ENCODE measurements around the gene CTDSP1. TPM values are rescaled to one million over a fixed set of nuclear protein-coding genes. Genes with fewer than 3 reads are reported as not detected.

CTDSP1 gene
- total RNA-seq, 1 donor from 2014 or later: 41.8 TPM

GRCh38 chr2:218438596-218438995 lies 38.9 kb downstream of the CTDSP1 start:
- Histone ChIP-seq H3K4me1 (ENCODE audit: insufficient read depth, low read length) (no peaks in the 10 kb centered on the region), H3K9ac (ENCODE audit: low read length) (no peak overlapping the region), H3K79me2 (ENCODE audit: insufficient read depth, low read length) (no peaks in the 10 kb centered on the region), H3K27ac (ENCODE audit: low read depth, low read length) (no peak overlapping the region), H3K9me3 (ENCODE audit: insufficient read depth, low read depth, low read length) (no peaks in the 10 kb centered on the region), H4K20me1 (ENCODE audit: insufficient read depth, low read length) (no peaks in the 10 kb centered on the region), H3K27me3 (ENCODE audit: insufficient read depth, low read length) (no peaks in the 10 kb centered on the region), H3K4me2 (ENCODE audit: low read length) (no peak overlapping the region), H3K4me3 (ENCODE audit: insufficient read depth, low read depth, low read length) (no peak overlapping the region), H2AFZ (ENCODE audit: low read depth, low read length) (no peak overlapping the region), H3K36me3 (ENCODE audit: insufficient read depth, low read length) (no peaks in the 10 kb centered on the region)
- Mint-ChIP-seq H3K27ac (ENCODE audit: unreplicated experiment) (no peak overlapping the region), H3K4me1 (ENCODE audit: low read depth, unreplicated experiment) (no peaks in the 10 kb centered on the region), H3K27me3 (ENCODE audit: low read depth, unreplicated experiment) (peaks cover 7% of the 10 kb centered on the region), H3K9me3 (ENCODE audit: unreplicated experiment) (no peaks in the 10 kb centered on the region), H3K4me3 (ENCODE audit: unreplicated experiment) (no peak overlapping the region), H3K36me3 (ENCODE audit: low read depth, unreplicated experiment) (no peaks in the 10 kb centered on the region)
- TF ChIP-seq EZH2 (IDR thresholded peaks at IDR 0.05; ENCODE audit: insufficient read depth, low read length): no peak
- TF ChIP-seq CTCF (IDR thresholded peaks at IDR 0.05; ENCODE audit: insufficient read depth, low read depth, low read length): no peak
- no peak for DNase-seq (ENCODE audit: low read depth)
- no peak for FAIRE-seq

GRCh38 chr2:218444692-218445357 lies 45.2 kb downstream of the CTDSP1 start:
- FAIRE-seq (no peak), DNase-seq (ENCODE audit: low read depth) (no peak)
- no peaks in the 10 kb centered on the region for H3K36me3 ChIP-seq (ENCODE audit: insufficient read depth, low read length)
- no peak overlapping the region for H3K9ac ChIP-seq (ENCODE audit: low read length)
- Mint-ChIP-seq H3K4me3 (ENCODE audit: unreplicated experiment) (no peak overlapping the region), H3K36me3 (ENCODE audit: low read depth, unreplicated experiment) (peaks cover 9% of the 10 kb centered on the region), H3K4me1 (ENCODE audit: low read depth, unreplicated experiment) (peaks cover 3% of the 10 kb centered on the region), H3K27me3 (ENCODE audit: low read depth, unreplicated experiment) (peaks cover 2% of the 10 kb centered on the region), H3K27ac (ENCODE audit: unreplicated experiment) (no peak overlapping the region), H3K9me3 (ENCODE audit: unreplicated experiment) (no peaks in the 10 kb centered on the region)
- no peaks in the 10 kb centered on the region for H3K27me3 ChIP-seq (ENCODE audit: insufficient read depth, low read length)
- no peak for TF ChIP-seq CTCF (IDR thresholded peaks at IDR 0.05; ENCODE audit: insufficient read depth, low read depth, low read length)
- no peak for TF ChIP-seq EZH2 (IDR thresholded peaks at IDR 0.05; ENCODE audit: insufficient read depth, low read length)
- H3K4me3 ChIP-seq (ENCODE audit: insufficient read depth, low read depth, low read length): no peak overlapping the region
- H2AFZ ChIP-seq (ENCODE audit: low read depth, low read length): no peak overlapping the region
- no peaks in the 10 kb centered on the region for H3K79me2 ChIP-seq (ENCODE audit: insufficient read depth, low read length)
- H4K20me1 ChIP-seq (ENCODE audit: insufficient read depth, low read length): no peaks in the 10 kb centered on the region
- H3K27ac ChIP-seq (ENCODE audit: low read depth, low read length): no peak overlapping the region
- no peak overlapping the region for H3K4me2 ChIP-seq (ENCODE audit: low read length)
- H3K9me3 ChIP-seq (ENCODE audit: insufficient read depth, low read depth, low read length): no peaks in the 10 kb centered on the region
- peaks cover 7% of the 10 kb centered on the region for H3K4me1 ChIP-seq (ENCODE audit: insufficient read depth, low read length)

GRCh38 chr2:218445602-218446001 lies 45.9 kb downstream of the CTDSP1 start:
- no peak overlapping the region for H3K4me3 ChIP-seq (ENCODE audit: insufficient read depth, low read depth, low read length)
- Mint-ChIP-seq H3K27me3 (ENCODE audit: low read depth, unreplicated experiment) (peaks cover 2% of the 10 kb centered on the region), H3K27ac (ENCODE audit: unreplicated experiment) (no peak overlapping the region), H3K9me3 (ENCODE audit: unreplicated experiment) (no peaks in the 10 kb centered on the region), H3K4me3 (ENCODE audit: unreplicated experiment) (no peak overlapping the region), H3K36me3 (ENCODE audit: low read depth, unreplicated experiment) (peaks cover 10% of the 10 kb centered on the region), H3K4me1 (ENCODE audit: low read depth, unreplicated experiment) (peaks cover 3% of the 10 kb centered on the region)
- H4K20me1 ChIP-seq (ENCODE audit: insufficient read depth, low read length): no peaks in the 10 kb centered on the region
- no peaks in the 10 kb centered on the region for H3K9me3 ChIP-seq (ENCODE audit: insufficient read depth, low read depth, low read length)
- no peak for DNase-seq (ENCODE audit: low read depth)
- H3K79me2 ChIP-seq (ENCODE audit: insufficient read depth, low read length): no peaks in the 10 kb centered on the region
- no peak overlapping the region for H2AFZ ChIP-seq (ENCODE audit: low read depth, low read length)
- H3K36me3 ChIP-seq (ENCODE audit: insufficient read depth, low read length): no peaks in the 10 kb centered on the region
- TF ChIP-seq EZH2 (IDR thresholded peaks at IDR 0.05; ENCODE audit: insufficient read depth, low read length): no peak
- TF ChIP-seq CTCF (IDR thresholded peaks at IDR 0.05; ENCODE audit: insufficient read depth, low read depth, low read length): no peak
- H3K4me2 ChIP-seq (ENCODE audit: low read length): no peak overlapping the region
- H3K9ac ChIP-seq (ENCODE audit: low read length): no peak overlapping the region
- no peaks in the 10 kb centered on the region for H3K27me3 ChIP-seq (ENCODE audit: insufficient read depth, low read length)
- no peak overlapping the region for H3K27ac ChIP-seq (ENCODE audit: low read depth, low read length)
- peaks cover 7% of the 10 kb centered on the region for H3K4me1 ChIP-seq (ENCODE audit: insufficient read depth, low read length)
- FAIRE-seq: no peak

All from astrocyte (in vitro differentiated cells and primary cell).